Amniotic epithelial cell (primary cell): ENCODE measurements around the gene FLT1.

Experiments
- DNase-seq: peaks from one replicate; pipeline ENCODE4 v3.0.0-alpha.2; 2010; ENCODE audit warnings: low read depth

The FLT1 gene

DNA sequence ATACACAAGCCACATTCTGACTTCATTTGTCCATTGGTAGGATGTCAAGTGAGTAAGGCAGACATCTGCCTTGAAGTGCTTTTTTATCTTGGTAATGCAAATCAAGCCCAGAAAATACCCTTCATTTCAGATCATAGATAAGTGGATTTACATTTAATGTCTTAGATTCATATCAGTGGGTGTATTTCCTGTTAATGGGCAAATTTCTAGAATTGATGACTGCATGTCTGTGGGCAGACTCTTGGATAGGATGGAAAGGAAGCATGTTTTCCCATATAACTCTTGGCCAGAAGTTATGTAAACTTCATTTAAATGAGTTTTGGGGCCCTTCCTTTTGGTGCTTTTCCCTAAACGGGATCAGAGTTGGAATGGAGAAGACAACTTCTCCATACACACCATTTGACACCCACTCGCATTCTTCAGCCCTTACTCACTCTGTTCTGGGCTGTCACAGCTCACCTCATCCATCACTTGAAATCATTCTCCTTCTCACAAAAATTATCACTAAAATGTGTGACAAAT lies 154.6 kb downstream of the FLT1 start:
- peak; percentile 41 for DNase-seq

GRCh38 chr13:28339419-28339818 lies 155.5 kb downstream of the FLT1 start:
- DNase-seq: no peak

GRCh38 chr13:28338742-28339141 lies 156.2 kb downstream of the FLT1 start:
- DNase-seq: no peak

- no peak for DNase-seq
These were observed 156.8 kb downstream of the FLT1 start for GRCh38 chr13:28338006-28338574.

GRCh38 chr13:28337166-28338005 lies 157.5 kb downstream of the FLT1 start:
- peak; percentile 68 for DNase-seq

- DNase-seq: no peak
These were observed 158.7 kb downstream of the FLT1 start for GRCh38 chr13:28336193-28336657.

GRCh38 chr13:28333204-28333881 lies 161.6 kb downstream of the FLT1 start:
- DNase-seq: no peak

DNA sequence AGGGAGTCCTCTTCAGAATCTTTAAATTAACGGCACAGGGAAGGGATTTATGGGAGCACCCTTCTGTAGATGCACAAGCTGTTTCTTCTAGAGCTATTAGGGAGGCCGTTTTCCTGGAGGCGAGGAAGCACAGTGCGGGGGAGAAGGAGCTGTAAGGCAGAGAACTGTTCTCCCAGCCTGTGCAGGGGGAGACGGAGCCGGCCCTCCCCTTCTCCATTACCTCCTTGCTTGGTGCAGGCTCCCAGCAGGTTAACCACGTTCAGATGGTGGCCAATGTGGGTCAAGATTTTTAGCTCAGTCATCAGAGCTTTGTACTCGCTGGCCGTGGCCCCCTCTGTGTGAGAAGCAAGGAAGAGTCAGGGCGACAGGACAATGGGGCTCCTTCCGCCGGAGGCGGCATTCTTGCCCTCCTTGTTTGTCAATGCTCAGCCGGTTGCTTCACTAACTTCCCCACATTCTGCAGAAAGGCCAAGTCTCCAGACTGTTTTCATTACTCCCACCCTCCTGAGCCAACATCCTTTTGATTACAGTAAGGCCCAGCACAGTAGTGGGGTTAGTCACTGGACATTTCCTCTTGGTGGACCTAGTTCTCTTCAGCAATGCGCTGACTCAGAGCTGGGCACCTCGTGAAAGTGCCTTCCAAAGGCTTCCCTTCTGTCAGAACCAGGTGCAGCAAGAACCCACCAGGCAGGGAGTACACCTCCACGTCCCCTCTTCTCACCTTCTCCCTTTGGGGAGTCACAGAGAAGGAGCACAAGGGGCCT lies 165.4 kb downstream of the FLT1 start:
- DNase-seq: peak; percentile 94

DNA sequence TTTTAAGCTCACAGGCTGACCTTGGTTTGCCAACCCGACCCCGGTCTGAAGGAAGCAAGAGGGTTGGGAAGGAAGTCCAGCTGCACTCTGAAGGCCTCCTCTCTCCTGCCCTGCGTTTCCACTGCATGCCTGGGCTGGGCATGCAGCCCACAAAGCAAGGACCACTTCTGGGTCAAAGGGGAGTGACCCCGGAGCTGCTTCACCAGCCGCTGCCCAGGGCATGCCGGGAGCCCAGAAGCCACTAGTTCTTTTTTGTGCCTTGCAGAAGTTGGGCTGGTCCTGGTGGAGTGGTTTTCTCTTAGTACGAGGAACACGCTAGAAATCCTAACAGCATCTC lies 166.7 kb downstream of the FLT1 start:
- DNase-seq: no peak

- no peak for DNase-seq
These were observed 167.3 kb downstream of the FLT1 start for GRCh38 chr13:28327373-28328270.

- DNase-seq: no peak
These were observed 168.9 kb downstream of the FLT1 start for GRCh38 chr13:28326056-28326455.

GRCh38 chr13:28325022-28325421 lies 169.9 kb downstream of the FLT1 start:
- DNase-seq: no peak

DNA sequence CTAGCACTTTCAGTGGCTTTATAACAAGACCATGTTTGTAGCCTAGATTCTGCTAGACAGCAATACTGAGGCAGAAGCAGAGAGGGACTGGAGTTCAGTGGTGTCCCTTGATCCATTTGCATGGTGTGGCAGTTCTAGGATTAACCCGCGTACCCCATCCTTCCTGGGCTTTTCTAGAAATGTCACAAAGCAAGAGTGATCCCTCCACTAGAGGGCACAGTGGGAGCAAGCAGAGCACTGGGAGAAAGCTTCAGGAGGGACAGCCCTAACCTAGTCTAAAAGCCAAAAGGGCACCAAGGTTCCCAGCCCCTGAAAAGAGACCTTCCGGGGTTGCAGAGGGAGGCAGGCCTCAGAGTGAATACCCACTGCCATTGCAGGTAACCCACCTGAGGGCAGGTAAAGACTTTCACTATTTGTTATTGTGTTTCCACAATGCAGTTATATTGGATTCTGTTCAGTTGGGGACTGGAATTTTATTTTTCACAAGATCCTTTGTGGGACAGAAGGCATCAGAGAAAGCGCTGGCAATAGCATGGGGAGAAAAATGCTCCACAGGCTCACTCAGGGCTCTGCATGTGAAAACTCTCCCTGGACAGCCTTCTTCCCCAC lies 170.6 kb downstream of the FLT1 start:
- DNase-seq: peak; percentile 56

DNA sequence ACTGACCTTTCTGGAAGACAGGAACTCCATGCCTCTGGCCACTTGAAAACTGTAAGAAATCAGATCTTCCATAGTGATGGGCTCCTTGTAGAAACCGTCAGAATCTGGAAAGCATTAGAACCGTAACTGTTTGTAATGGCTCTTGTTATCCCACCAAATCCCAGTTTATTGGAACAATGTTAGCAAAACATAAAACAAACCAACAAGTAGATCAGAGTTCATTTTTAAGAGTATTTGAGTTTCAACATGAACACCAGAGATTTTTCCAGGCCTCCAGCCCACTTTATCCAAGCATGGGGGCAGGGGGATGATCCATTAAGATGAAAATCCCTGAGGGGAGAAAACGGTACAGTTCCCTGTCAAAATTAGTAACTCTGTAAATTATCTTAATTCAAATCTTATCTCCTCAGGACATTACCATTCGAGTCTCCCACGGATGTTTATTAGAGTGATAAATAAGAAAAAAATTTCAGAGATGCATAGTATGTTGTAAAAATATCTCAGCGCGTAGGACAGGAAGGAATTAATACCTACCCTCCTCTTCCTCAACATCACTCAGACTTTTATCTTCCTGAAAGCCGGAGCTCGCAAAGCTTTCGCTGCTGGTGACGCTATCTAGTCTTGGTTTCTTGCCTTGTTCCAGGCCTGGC lies 172.5 kb downstream of the FLT1 start:
- DNase-seq: peak; percentile 79

GRCh38 chr13:28321756-28322155 lies 173.2 kb downstream of the FLT1 start:
- DNase-seq: peak; percentile 16

DNA sequence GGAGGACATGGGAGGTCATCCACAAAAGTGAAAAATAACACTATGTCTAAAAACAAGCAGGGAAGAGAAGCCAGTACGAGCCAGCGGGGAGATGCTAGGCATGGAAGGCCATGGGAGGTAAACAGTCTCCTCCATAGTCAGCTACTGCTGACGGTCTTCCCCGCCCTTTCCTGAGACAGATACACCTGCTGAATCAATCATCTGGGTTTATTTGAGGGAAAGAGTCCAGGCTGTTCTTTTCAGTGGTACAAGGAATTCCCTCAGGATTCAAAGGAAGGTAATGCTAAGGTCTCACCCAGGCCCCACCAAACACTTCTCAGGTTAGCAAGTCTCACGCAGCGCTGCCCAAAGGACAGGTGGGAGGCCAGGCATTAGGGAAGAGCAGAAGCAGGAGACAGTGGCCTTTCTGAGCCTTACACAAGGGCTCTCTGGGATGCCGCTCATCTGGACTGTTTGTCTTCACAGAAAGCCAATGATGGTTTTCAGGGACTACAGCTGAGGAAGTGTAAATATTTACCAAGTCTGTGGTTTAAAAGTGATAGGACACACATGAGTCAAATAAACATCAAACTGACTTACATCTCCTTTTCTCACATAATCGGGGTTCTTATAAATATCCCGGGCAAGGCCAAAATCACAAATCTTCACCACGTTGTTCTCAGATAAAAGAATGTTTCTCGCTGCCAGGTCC lies 173.9 kb downstream of the FLT1 start:
- peak; percentile 29 for DNase-seq

DNA sequence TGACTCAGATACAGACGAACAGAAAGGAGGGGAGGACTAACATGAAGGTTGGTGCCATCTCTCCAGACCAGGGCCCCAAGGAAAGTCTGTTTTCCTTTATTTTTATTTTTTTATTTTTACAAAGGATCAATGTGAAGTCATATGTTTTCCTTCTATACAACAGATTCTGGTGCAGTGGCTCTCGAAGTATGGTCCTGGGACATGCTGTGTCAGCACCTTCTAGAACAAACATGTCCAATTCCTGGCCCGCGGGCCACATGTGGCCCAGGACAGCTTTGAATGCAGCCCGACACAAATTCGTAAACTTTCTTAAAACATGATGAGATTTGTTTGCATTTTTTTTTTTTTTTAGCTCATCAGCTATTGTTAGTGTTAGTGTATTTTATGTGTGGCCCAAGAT lies 174.7 kb downstream of the FLT1 start:
- no peak for DNase-seq

DNA sequence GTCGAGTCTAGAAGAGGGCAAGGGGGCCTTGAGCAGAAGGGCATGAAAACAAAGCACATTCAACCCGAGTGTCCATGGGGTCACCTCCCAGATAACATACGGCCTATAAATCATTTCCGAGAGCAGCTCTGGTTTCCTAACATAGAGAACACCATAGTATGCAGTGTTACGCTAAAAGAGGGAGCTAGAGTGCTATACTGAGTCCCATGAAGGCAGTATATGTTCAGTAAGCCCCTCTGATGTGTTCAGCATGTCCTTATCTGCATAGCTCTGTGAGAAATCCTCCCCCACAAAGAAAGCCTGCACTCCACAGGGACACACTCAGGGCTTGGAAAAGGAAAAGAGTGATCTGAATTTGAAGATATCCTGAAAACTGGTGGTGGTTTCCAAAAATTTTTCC lies 175.4 kb downstream of the FLT1 start:
- DNase-seq: peak; percentile 13

- no peak for DNase-seq
These were observed 176.4 kb downstream of the FLT1 start for GRCh38 chr13:28318496-28318895.

GRCh38 chr13:28316836-28317235 lies 178.1 kb downstream of the FLT1 start:
- no peak for DNase-seq
